Cerebellar cortex (tissue), 1 donor: ENCODE data around the gene DDIT4.
"Not testable (repeated sequence)": the region's sequence is repeated elsewhere in the genome, so short reads cannot be mapped to it uniquely, and the experiment has no call there.

Experiments used
- DNase-seq: peaks from one replicate; pipeline ENCODE4 v3.0.0-alpha.2; 2015; ENCODE audit warnings: low spot score

DDIT4 gene, protein sequence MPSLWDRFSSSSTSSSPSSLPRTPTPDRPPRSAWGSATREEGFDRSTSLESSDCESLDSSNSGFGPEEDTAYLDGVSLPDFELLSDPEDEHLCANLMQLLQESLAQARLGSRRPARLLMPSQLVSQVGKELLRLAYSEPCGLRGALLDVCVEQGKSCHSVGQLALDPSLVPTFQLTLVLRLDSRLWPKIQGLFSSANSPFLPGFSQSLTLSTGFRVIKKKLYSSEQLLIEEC

DNA sequence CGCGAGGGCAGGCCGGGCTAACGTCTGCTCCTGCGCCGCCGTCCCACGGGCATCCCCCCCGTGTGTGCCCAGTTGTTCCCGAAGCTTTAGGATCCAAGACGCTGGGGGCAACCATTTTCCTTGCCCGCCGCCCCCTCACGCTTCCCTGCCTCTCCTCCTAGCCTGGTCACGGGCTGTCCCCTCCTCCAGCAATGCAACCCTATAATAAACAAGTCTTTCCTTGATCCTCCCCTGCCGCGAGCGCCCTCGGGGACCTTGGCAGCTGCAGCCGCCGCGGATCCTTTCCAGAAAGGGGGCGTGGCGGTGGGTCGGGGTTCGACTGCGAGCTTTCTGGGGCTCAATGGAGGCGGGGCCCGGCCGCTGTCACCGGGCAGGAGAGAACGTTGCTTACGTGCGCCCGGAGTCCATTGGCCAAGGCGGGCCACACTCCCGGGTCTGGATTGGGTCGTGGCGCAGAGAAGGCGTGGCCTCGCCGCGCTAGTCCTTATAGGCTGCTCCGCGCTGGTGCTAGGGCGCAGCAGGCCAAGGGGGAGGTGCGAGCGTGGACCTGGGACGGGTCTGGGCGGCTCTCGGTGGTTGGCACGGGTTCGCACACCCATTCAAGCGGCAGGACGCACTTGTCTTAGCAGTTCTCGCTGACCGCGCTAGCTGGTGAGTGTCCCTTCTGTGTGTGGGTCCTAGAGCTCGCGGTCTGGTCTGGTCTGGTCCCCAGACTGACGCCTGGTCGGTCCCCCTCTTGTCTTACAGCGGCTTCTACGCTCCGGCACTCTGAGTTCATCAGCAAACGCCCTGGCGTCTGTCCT lies at the start of gene DDIT4:
Gene DDIT4, plus strand, starts transcription at position 515 of the 803 bp plus-strand sequence. CDS start 293 bp downstream, outside the sequence.
- DNase-seq, result peak; percentile 99

DNA sequence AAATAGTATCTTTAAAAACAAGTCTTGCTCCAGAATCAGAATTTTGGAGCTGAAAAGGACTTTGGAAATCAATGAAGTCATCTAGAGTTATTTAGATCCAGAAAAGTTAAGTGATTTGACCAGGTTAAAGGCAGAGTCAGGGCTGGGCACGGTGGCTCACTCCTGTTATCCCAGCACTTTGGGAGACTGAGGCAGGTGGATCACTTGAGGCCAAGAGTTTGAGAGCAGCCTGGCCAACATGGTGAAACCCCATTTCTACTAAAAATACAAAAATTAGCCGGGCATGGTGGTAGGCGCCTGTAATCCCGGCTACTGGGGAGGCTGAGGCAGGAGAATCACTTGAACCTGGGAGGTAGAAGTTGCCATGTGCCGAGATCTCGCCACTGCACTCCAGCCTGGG lies 49.5 kb upstream of the DDIT4 start:
- not testable (repeated sequence) for DNase-seq

DNA sequence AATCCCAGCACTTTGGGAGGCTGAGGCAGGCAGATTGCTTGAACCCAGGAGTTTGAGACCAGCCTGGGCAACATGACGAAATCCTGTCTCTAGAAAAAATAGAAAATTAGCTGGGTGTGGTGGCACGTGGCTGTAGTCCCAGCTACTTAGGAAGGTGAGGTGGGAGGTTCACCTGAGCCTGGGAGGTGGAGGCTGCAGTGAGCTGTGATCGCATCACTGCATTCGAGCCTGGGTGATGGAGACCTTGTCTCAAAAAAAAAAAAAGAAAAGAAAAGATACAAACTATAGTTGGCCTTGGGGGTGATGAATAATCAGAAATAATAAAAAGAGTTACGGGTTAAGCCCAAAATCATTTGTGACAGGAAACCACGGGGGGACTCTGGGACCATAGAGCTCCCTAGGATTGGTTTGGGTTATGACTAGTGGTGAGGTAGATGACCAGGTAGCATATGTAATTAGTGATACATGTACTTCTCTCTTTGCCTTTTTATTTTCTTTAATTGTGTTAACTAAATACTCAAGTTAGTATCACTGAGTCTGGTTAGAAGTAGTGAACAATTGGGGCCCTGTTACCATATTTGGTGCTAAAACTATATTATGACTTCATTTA lies 47.2 kb upstream of the DDIT4 start:
- no peak for DNase-seq

DNA sequence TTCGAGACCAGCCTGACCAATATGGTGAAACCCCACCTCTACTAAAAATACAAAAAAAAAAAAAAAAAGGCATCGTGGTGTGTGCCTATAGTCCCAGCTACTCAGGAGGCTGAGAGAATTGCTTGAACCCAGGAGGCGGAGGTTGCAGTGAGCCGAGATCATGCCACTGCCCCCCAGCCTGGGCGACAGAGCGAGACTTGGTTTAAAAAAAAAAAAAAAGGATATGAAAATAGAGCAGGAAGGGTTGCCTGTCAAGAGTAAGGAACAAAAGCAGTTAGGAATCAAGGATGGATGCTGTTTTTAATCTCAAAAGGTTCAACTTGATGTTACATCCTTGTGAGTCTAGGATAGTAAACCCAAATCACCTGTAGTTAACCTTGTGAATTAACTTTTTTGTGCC lies 45.9 kb upstream of the DDIT4 start:
- no peak for DNase-seq

DNA sequence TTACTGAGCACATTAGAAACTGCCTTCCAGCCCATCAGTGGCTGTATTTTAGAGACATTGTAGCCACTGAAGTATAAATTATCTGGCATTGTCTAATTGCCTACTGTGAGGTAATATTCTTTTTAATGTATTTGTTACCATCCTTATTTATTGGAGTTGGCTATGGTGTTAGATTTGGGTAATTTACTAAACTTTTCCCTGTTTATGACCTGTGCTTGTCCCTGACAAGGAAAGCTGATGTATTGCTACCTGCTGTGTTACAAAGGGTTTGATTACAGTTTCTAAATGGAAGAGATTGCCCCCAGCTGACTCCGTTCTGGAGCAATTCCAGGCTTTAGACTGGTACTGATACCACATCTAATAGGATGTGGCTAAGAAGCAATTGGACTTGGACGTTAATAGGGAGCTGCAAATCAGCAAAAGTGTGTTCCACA lies 45.4 kb upstream of the DDIT4 start:
- no peak for DNase-seq

DNA sequence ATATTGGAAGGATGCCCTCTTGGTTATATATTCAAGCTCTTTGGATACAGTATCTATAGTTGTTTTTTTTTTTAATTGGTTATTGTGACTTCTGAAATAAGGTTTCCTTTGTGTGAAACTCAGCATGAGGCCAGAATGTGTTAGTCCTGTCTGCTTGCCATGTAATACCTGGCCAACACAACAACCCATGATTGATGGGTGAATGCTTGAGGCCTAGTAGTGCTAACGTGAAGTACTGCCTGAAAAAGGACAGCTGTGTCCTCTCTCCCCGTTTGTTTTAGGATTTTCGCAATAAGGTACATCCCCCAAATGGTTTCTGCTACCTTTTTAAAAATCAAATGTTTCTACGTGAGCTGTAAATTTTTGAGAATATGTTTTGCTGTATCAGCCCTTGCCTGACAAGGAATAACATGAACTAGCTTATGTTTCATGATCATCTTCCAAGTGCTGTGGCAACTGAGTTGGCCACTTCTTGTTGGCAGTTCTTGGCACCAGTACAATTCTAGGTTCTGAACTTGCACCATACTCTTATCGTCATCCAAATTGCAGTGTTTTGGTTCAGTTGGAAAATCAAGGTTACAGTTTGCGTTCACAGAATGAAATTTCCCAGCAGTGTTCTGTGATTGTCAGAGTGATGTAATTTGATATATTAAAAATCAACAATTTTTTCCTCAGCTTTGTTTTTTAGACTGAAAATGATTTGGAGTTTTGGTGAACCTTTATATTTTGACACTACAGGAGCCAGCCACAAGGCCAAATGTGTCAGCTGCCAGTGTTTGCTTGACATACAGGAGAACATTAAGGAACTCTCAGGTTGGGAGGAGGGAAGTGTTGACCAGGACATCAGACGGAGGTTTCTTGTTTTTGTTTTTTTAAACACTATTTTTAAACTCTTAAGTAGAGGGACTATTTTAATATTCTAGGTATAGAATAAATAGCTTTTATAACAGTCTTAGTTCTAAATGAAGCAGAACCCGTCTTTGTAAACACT lies 44.2 kb upstream of the DDIT4 start:
- DNase-seq, result peak; percentile 34

DNA sequence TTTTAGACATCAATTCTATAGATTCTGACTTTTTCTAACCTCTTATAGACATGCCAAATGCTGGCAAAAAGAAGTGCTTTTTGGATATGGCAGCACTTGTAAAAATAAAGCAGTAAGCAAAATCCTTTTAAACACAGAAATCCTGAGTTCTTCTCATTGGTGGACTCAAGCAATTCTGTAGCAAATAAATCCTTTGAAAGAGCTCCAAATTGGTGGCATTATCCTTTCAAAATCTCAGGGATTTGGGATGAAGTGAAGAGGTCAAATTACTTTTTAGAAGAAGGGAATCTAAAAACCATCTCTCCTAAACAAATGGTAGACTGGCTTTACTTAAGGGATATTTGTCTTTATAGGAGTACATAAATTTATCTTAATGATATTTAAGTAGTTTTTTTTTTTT lies 40.1 kb upstream of the DDIT4 start:
- peak; percentile 1 for DNase-seq

DNA sequence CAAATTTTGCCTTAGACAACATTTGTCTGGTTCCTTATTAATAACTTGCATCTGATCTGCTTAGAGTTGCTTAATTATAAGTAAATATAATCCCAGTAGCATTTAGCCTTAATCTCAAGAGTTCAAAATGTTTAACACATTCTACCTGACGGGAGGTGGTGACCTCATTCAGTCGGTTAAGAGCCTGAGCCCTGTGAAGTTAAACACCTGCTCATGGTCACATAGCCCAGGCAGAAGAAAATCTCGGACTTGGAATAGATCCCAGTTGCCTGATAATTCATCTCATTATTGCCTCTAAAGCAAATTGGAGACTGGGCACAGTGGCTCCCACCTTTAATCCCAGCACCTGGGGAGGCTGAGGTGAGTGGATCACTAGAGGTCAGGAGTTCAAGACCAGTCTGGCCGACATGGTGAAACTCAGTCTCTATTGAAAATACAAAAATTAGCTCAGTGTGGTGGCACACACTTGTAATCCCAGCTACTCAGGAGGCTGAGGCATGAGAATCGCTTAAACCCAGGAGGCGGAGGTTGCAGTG lies 39.1 kb upstream of the DDIT4 start:
- peak; percentile 42 for DNase-seq

DNA sequence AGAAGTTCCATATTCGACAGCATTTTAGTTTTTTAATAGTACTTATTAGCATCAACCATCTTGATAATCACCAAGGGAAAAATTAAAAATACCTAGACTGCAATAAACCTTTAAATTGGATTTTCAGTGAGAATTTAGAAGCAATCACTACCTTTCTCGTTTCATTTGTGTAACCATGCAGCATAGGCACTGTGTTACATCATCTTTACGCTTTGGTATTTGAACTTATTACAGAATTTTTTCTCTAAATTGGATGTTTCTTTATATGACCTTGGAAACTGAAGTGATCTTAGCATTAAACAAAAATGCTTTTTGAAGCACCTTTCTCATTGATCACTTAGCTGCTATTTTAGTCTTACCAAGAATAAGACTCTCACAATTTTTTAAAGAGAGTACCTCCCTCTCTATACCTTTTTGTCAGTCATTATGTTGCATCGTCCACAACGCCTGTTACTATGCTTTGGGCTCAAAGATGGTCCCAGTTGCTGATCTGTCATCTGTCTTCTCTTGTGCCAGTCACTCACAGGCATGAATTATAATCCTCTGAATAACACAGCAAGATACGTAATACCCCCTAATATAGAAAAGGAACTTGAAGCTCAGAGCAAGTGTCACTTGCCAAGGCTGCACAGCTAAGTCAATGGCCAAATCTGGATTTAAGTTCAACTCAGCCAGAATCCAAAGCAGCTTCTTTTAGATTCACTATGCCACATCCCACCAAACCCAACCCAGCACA lies 38.0 kb upstream of the DDIT4 start:
- no peak for DNase-seq

DNA sequence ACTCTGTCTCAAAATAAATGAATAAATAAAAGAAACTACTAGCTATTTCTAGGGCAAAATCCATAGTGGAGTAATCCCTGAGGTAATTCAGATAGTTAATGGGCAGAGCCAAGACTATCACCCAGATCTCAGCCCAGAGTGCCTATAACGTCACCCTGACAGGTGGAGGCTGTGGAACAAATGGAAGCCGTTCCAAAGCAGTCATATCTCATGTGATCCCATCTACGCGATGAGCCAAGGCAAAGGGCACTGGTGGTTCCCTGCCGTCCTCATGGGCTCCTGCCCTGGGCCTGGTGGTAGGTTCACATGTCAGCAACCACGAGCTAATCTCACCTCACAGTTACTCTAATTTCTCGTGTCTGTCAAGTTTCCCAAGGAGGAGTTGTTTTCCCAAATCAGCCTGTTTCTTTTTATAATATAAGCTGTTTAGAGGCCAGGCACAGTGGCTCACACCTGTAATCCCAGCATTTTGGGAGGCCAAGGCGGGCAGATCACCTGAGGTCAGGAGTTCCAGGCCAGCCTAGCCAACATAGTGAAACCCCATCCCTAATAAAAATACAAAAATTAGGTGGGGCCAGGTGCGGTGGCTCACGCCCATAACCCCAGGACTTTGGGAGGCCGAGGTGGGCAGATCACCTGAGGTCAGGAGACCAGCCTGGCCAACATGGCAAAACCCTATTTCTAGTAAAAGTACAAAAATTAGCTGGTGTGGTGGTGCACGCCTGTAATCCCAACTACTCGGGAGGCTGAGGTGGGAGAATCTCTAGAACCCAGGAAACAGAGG lies 35.1 kb upstream of the DDIT4 start:
- peak; percentile 70 for DNase-seq

DNA sequence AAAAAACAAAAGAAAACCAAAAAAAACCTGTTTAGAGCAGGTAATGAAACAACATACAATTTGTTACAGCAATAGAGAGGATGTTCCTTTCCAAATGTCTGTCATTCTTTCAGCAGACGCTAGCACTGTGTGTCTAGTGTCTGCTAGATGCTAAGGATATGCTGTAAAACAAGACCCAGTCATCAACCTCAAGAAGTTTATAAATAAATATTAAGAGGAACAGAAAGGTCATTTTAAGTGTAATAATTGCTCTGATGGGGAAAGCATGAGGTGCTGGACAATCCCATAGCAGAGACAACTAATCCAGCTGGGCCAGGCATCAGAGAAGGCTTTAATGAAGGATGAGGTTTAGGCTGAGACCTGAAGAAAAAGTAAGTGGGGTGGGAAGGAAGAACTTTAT lies 34.3 kb upstream of the DDIT4 start:
- no peak for DNase-seq

DNA sequence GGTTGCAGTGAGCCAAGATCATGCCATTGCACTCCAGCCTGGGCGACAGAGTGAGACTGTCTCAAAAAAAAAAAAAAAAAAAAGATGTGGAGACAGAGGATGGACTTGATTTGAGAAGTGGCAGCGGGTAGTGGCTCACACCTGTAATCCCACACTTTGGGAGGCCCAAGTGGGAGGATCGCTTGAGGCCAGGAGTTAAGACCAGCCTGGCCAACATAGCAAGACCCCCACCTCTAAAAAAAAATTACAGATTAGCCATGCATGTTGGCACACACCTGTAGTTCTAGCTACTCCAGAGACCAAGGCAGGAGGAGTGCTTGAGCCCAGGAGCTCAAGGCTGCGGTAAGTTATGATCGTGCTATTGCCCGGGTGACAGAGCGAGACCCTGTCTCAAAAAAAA lies 33.4 kb upstream of the DDIT4 start:
- DNase-seq, result no peak

DNA sequence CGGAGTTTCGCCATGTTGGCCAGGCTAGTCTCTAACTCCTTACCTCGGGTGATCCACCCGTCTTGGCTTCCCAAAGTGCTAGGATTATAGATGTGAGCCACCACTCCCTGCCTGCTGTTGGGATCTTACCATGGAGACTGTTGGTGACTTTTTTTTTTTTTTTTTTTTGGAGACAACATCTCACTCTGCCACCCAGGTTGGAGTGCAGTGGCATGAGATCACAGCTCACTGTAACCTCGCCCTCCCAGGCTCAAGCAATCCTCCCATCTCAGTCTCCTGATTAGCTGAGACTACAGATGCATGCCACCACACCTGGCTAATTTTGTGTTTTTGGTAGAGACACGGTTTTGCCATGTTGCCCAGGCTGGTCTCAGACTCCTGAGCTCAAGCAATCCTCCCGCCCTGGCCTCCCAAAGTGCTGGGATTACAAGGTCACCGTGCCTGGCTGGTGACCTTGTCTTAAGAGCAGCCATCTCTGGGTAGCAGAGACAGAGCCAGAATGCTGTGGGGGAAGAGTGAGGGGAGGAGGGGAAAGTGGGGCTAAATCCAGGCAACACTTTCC lies 32.0 kb upstream of the DDIT4 start:
- DNase-seq, result no peak

DNA sequence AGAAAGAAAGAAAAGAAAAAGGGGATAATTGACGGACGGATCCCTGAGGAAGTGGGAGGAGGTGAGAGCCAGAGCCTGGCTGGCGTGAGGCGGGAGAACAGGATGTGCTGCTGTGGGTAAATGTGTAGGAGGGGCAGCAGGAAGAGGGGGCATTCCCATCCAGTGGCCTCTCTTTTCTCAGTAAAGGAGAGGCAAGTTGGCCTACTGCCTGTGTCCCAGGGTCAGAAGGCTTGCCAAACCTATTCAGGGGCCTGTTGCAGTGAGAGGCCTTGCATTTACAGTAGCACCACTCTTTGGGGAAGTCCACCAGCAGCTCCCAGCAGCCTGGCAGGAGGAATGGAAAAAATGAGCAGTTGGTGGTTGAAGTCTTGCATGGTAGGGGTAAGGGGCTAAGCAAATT lies 31.0 kb upstream of the DDIT4 start:
- DNase-seq, result no peak

DNA sequence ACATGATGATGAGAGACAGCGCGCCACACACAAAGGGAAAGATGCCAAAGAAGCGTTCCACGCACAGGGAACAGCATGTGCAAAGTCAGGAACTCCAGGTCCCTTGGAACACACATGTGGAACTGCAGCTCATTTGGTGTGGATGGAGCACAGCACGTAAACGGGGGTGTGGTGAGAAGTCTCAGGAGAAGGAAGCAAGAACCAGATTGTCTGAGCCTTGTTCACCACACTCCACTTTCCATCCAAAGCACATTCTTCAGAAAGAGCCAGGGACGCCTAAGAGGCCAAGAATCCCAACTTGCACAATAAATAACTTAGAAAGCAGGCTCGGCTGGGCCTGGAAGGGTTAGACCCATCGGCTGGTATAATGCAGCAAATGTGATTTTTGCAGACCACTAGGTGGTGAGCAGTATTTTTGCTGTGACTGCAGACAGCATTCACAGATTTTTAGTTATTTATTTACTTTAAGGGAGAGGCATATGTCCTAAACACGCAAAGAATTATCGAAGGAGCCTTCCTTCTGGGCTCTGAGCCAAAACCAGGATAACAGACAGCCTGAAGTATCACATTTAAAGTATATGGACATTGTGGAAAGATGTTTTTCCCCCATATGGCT lies 29.8 kb upstream of the DDIT4 start:
- peak; percentile 48 for DNase-seq

DNA sequence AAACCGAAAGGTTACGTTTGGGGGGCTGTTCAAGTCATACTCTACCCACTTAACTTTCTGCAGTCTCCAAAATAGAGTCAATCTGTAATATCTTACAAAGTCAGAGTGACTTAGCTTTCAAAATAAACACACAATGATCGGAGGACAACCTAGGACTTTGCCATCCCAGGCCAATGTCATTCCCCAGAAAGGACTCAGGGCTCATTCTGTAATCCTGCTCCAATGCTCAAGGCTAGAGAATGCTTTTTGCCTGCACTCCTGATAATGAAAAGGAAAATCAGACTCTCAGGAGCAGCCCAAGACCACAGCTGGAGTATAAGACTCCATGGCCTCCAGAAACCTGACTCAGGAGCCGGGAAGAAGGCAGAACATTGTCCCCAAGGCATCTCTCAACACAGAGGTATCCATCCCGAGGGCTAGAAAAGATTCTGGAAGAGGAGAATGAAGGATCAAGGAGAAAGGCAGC lies 29.1 kb upstream of the DDIT4 start:
- DNase-seq, result no peak

DNA sequence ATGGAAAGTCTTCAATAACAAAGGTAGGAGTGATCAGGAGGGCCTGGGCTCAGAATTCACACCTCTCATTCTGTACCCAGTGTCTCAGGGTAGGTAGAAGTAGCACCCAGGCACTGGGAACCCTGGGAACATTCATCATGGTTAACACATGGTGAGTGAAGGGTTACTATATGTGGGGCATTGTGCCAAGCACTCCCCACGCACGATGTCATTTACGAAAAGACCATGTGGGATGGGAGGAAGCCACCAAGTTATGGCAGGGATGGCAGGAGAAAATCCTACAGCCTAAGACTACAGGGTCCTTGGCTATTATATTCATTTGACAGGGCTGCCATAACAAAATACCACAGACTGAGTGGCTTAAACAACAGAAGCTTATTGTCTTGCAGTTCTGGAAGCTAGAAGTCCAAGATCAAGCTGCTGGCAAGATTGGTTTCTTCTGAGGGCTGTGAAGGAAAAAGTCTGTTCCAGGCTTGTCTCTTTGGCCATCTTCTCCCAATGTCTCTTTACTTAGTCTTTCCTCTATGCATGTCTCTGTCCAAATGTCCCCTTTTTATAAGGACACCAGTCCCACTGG lies 27.7 kb upstream of the DDIT4 start:
- DNase-seq, result no peak

DNA sequence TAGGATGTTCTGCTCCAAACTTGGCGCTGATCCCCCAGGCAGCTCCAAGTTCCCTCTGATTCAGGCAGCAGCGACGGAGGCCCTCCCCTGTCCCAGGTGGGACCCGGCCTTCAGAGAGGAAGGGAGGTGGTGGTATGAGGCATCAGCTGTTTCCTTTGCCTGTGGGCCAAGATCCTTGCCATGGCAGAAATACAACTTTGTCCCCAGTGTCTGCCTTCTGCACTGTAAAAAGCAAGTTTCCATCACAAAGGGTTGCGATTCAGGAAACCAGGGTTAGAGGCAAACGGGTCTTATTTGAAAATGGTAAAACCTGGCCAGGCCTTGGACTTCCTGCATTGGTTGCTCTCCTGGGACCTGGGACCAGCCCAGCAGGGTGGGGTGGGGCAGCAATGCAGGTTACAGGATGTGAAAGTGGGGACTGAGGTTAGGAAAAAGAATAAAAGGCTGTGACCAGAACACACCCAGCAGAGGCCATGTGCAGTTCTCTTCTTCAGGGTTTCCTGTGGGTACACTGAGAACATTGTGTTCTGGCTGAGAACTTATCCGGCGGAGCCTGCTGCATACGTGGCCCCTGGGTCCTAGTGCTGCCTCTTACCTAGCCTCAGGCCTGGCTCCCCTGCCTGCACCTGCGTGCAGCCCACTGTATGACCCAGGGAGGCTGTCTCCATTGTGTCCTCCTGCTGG lies 25.1 kb upstream of the DDIT4 start:
- DNase-seq, result peak; percentile 95
